Subcutaneous adipose tissue (tissue), 4 donors: ENCODE measurements around the gene CYP26C1. TPM values are rescaled to one million over a fixed set of nuclear protein-coding genes. Genes with fewer than 3 reads are reported as not detected.

Experiments
- total RNA-seq, 4 donors: library from RNA; depleted of rRNA; stranded (reverse); fragments of >200 nt; gene quantifications; one replicate each; pipeline ENCODE4 v1.1.0, GENCODE V29; 2016
- TF ChIP-seq, protein P1 (sequence below): fragments of 450-650 bp; IDR thresholded peaks from one replicate; pipeline ENCODE4 v1.5.1; 2016; ENCODE audit warnings: low read depth, mild to moderate bottlenecking, control low read depth, antibody characterized with exemption, moderate library complexity

CYP26C1 gene
- total RNA-seq, 4 donors from 2014 or later: 0.19 to 0.22 TPM; not detected in 2

GRCh38 chr10:93090619-93091018 is 30.0 kb downstream of the CYP26C1 start:
- TF ChIP-seq, protein P1, sequence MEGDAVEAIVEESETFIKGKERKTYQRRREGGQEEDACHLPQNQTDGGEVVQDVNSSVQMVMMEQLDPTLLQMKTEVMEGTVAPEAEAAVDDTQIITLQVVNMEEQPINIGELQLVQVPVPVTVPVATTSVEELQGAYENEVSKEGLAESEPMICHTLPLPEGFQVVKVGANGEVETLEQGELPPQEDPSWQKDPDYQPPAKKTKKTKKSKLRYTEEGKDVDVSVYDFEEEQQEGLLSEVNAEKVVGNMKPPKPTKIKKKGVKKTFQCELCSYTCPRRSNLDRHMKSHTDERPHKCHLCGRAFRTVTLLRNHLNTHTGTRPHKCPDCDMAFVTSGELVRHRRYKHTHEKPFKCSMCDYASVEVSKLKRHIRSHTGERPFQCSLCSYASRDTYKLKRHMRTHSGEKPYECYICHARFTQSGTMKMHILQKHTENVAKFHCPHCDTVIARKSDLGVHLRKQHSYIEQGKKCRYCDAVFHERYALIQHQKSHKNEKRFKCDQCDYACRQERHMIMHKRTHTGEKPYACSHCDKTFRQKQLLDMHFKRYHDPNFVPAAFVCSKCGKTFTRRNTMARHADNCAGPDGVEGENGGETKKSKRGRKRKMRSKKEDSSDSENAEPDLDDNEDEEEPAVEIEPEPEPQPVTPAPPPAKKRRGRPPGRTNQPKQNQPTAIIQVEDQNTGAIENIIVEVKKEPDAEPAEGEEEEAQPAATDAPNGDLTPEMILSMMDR: no peak

GRCh38 chr10:93091960-93092359 is 31.4 kb downstream of the CYP26C1 start:
- TF ChIP-seq, protein P1: no peak

GRCh38 chr10:93095225-93095624 is 34.6 kb downstream of the CYP26C1 start:
- TF ChIP-seq, protein P1: no peak

GRCh38 chr10:93096901-93097300 is 36.3 kb downstream of the CYP26C1 start:
- TF ChIP-seq, protein P1: no peak

GRCh38 chr10:93097386-93097785 is 36.8 kb downstream of the CYP26C1 start:
- TF ChIP-seq, protein P1: no peak

- TF ChIP-seq, protein P1: no peak
Observed at GRCh38 chr10:93098816-93099215, 38.2 kb downstream of the CYP26C1 start.

DNA sequence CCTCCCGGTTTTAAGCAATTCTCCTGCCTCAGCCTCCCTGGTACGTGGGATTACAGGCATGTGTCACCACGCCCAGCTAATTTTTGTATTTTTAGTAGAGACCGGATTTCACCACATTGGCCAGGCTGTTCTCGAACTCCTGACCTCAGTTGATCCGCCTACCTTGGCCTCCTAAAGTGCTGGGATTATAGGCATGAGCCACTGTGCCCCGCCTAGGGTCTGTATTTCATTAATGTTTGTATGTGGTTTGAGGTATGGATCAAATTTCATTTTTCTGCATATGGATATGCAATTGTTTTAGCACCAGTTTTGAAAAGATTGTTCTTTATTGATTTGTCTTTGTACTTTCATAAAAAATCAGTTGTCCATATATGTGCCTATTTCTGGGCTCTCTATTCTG is 39.1 kb downstream of the CYP26C1 start:
- TF ChIP-seq, protein P1: no peak
